Neural progenitor cell (in vitro differentiated cells): ENCODE measurements around the gene PTPRG. TPM values are rescaled to one million over a fixed set of nuclear protein-coding genes. Genes with fewer than 3 reads are reported as not detected.

Experiments
- DNase-seq: peaks from one replicate; pipeline ENCODE4 v3.0.0-alpha.2; 2016; ENCODE audit warnings: low spot score
- H2AFZ ChIP-seq: fragments of 200-600 bp; sonication (generic); replicated peaks from 2 replicates; pipeline ENCODE4 v1.6.1; 2016; ENCODE audit warnings: antibody characterized with exemption
- H3F3A ChIP-seq: fragments of 200-600 bp; sonication (generic); 2 replicates; pipeline ENCODE4 v1.6.1; 2016; ENCODE audit warnings: antibody characterized with exemption, low read depth
- H3K27ac ChIP-seq: fragments of 200-600 bp; sonication (generic); 2 replicates; pipeline ENCODE4 v1.5.1; 2016; ENCODE audit warnings: mild to moderate bottlenecking
- H3K27me3 ChIP-seq: fragments of 200-600 bp; sonication (generic); 2 replicates; pipeline ENCODE4 v1.6.1; 2016; ENCODE audit warnings: mild to moderate bottlenecking, moderate library complexity
- H3K36me3 ChIP-seq: fragments of 200-600 bp; sonication (generic); 2 replicates; pipeline ENCODE4 v1.5.1; 2016
- H3K4me1 ChIP-seq: fragments of 200-600 bp; sonication (generic); 2 replicates; pipeline ENCODE4 v1.6.1; 2016; ENCODE audit warnings: mixed run types
- H3K4me2 ChIP-seq: fragments of 200-600 bp; sonication (generic); 2 replicates; pipeline ENCODE4 v1.6.1; 2016
- H3K4me3 ChIP-seq: fragments of 200-600 bp; sonication (generic); 2 replicates; pipeline ENCODE4 v1.5.1; 2016
- H3K79me2 ChIP-seq: fragments of 200-600 bp; sonication (generic); 2 replicates; pipeline ENCODE4 v1.6.1; 2016; ENCODE audit warnings: low read depth
- H3K9ac ChIP-seq: fragments of 200-600 bp; sonication (generic); 2 replicates; pipeline ENCODE4 v1.6.1; 2016
- H3K9me3 ChIP-seq: fragments of 200-600 bp; sonication (generic); 2 replicates; pipeline ENCODE4 v1.5.1; 2016; ENCODE audit warnings: low read depth
- H4K20me1 ChIP-seq: fragments of 200-600 bp; sonication (generic); 2 replicates; pipeline ENCODE4 v1.6.1; 2016; ENCODE audit warnings: low read depth
- H3K27ac Mint-ChIP-seq: 3 replicates; pipeline ENCODE4 v1.8.0; 2021; ENCODE audit warnings: mixed read lengths
- H3K27me3 Mint-ChIP-seq: 2 replicates; pipeline ENCODE4 v1.8.0; 2022; ENCODE audit warnings: low read depth, mild to moderate bottlenecking, inconsistent platforms, moderate library complexity, mixed read lengths; ENCODE audit not compliant: insufficient read depth
- H3K36me3 Mint-ChIP-seq: 3 replicates; pipeline ENCODE4 v1.8.0; 2021; ENCODE audit warnings: mixed read lengths
- H3K4me1 Mint-ChIP-seq: 3 replicates; pipeline ENCODE4 v1.8.0; 2021; ENCODE audit warnings: mixed read lengths
- H3K4me3 Mint-ChIP-seq: 3 replicates; pipeline ENCODE4 v1.8.0; 2021; ENCODE audit warnings: mild to moderate bottlenecking, moderate library complexity, mixed read lengths
- H3K9me3 Mint-ChIP-seq: 3 replicates; pipeline ENCODE4 v1.8.0; 2020; ENCODE audit warnings: mixed read lengths
- EZH2 ChIP-seq: fragments of 200-600 bp; sonication (generic); IDR thresholded peaks from 2 replicates; pipeline ENCODE4 v1.6.1; 2017; ENCODE audit warnings: antibody characterized with exemption, mild to moderate bottlenecking, moderate library complexity
- EZH2phosphoT487 ChIP-seq: fragments of 200-600 bp; sonication (generic); IDR thresholded peaks from 2 replicates; pipeline ENCODE4 v1.6.1; 2017; ENCODE audit warnings: antibody characterized with exemption
- total RNA-seq: library from RNA; depleted of rRNA; stranded (reverse); fragments of >200 nt; gene quantifications from 2 replicates; pipeline ENCODE4 v1.2.3, GENCODE V29; 2015; ENCODE audit warnings: low replicate concordance
- TF ChIP-seq, protein P1 (sequence below): fragments of 200-600 bp; sonication (generic); IDR thresholded peaks from 2 replicates; pipeline ENCODE4 v1.5.1; 2017; ENCODE audit warnings: antibody characterized with exemption, mild to moderate bottlenecking

Gene PTPRG
- total RNA-seq, 1 donor from 2014 or later, result 65.3 TPM

DNA sequence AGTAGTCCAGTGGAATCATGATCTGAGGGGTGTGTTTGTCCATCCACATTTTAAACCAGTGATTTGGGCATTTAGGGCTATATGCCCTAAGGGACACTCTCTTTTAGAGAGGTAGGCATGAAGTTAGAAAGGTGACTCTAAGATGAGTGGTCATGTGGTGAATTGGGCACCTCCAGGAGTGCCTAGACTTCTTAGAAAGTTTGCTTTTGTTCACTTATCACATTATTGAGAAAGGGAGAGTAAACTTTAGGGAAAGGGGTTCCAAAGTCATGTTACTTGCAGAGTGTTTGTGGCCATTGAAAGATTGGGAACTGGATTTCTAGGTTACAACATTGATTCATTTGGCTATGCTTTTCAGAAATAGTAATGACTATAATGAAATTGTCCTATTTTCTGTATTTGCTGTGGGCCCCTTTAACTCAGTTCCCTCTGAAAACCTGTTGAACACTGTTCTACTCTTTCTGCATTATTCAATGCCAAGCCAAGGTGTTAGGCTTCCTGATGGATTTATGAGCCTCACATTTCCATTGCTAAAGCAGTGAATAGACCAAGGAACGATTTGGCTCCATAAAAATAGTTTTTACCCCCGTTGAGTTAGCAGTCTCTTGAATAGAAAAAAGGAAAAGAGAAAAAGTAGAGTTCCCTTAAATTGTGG, 169.3 kb downstream of the PTPRG start:
- Histone ChIP-seq H3K79me2 (peaks cover 99% of the 10 kb centered on the region), H3K9ac (no peak overlapping the region), H3K4me2 (no peak overlapping the region), H3K9me3 (no peaks in the 10 kb centered on the region), H3K36me3 (no peaks in the 10 kb centered on the region), H4K20me1 (peaks cover 38% of the 10 kb centered on the region), H2AFZ (no peak overlapping the region), H3F3A (peaks cover 20% of the 10 kb centered on the region), H3K27ac (peak overlapping the region; percentile 13), H3K4me3 (no peak overlapping the region), H3K4me1 (peaks cover 43% of the 10 kb centered on the region), H3K27me3 (no peaks in the 10 kb centered on the region)
- DNase-seq, result no peak
- H3K9me3 Mint-ChIP-seq, result peaks cover 4% of the 10 kb centered on the region
- no peak overlapping the region for H3K4me3 Mint-ChIP-seq
- no peak overlapping the region for H3K27ac Mint-ChIP-seq
- H3K4me1 Mint-ChIP-seq, result peaks cover 54% of the 10 kb centered on the region
- peaks cover 9% of the 10 kb centered on the region for H3K27me3 Mint-ChIP-seq
- TF ChIP-seq EZH2phosphoT487, result no peak
- TF ChIP-seq, protein P1, sequence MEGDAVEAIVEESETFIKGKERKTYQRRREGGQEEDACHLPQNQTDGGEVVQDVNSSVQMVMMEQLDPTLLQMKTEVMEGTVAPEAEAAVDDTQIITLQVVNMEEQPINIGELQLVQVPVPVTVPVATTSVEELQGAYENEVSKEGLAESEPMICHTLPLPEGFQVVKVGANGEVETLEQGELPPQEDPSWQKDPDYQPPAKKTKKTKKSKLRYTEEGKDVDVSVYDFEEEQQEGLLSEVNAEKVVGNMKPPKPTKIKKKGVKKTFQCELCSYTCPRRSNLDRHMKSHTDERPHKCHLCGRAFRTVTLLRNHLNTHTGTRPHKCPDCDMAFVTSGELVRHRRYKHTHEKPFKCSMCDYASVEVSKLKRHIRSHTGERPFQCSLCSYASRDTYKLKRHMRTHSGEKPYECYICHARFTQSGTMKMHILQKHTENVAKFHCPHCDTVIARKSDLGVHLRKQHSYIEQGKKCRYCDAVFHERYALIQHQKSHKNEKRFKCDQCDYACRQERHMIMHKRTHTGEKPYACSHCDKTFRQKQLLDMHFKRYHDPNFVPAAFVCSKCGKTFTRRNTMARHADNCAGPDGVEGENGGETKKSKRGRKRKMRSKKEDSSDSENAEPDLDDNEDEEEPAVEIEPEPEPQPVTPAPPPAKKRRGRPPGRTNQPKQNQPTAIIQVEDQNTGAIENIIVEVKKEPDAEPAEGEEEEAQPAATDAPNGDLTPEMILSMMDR, result no peak
- no peak for TF ChIP-seq EZH2
- peaks cover 3% of the 10 kb centered on the region for H3K36me3 Mint-ChIP-seq

DNA sequence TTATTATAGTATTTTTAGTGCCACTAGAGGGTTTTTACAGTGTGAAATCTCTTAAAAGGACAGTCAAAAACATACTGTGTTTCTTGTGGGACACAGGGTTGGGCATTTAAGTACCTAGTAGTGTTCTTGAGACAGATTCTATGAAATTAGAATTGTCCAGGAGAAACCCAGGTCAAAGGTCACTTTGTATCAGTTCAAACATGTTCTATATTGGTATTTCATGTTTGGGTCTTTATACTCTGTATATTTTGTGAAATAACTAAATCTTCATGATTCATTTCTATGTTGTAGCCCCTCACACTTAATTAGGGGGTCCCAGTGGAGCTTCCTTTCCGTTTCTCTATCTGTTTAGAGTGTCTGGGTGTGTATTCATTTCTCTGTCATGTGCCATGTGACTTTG, 171.6 kb downstream of the PTPRG start:
- Mint-ChIP-seq H3K27ac (no peak overlapping the region), H3K4me1 (peaks cover 54% of the 10 kb centered on the region), H3K27me3 (peaks cover 7% of the 10 kb centered on the region), H3K9me3 (no peaks in the 10 kb centered on the region), H3K4me3 (no peak overlapping the region), H3K36me3 (peaks cover 4% of the 10 kb centered on the region)
- no peak for DNase-seq
- H3K27me3 ChIP-seq, result no peaks in the 10 kb centered on the region
- peaks cover 36% of the 10 kb centered on the region for H3K4me1 ChIP-seq
- no peaks in the 10 kb centered on the region for H3K36me3 ChIP-seq
- H3F3A ChIP-seq, result peaks cover 11% of the 10 kb centered on the region
- no peak overlapping the region for H3K9ac ChIP-seq
- peaks cover 98% of the 10 kb centered on the region for H3K79me2 ChIP-seq
- TF ChIP-seq EZH2 (no peak), EZH2phosphoT487 (no peak)
- TF ChIP-seq, protein P1, result no peak
- H3K4me2 ChIP-seq, result no peak overlapping the region
- H3K27ac ChIP-seq, result peak overlapping the region; percentile 40
- H3K4me3 ChIP-seq, result no peak overlapping the region
- H2AFZ ChIP-seq, result no peak overlapping the region
- no peaks in the 10 kb centered on the region for H3K9me3 ChIP-seq
- peaks cover 35% of the 10 kb centered on the region for H4K20me1 ChIP-seq

DNA sequence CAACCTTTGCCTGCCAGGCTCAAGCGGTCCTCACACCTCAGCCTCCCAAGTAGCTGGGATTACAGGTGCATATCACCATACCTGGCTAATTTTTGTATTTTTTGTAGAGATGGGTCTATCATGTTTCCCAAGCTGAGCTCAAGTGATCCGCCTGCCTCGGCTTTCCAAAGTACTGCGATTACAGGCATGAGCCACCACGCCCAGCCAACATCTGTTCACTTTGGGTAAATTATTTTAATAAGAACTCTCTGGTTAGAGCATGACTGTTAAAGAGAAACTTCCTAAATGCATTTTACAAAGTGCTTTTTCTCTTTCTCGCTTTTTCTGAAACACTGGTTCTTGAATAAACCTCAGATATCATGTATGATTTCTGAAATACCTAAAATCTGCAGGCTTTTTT, 172.5 kb downstream of the PTPRG start:
- Mint-ChIP-seq H3K4me1 (peaks cover 50% of the 10 kb centered on the region), H3K27ac (no peak overlapping the region), H3K27me3 (peaks cover 9% of the 10 kb centered on the region), H3K36me3 (peaks cover 3% of the 10 kb centered on the region), H3K4me3 (no peak overlapping the region), H3K9me3 (no peaks in the 10 kb centered on the region)
- peaks cover 7% of the 10 kb centered on the region for H3F3A ChIP-seq
- no peaks in the 10 kb centered on the region for H3K36me3 ChIP-seq
- no peak overlapping the region for H2AFZ ChIP-seq
- H3K4me3 ChIP-seq, result no peak overlapping the region
- TF ChIP-seq EZH2 (no peak), EZH2phosphoT487 (no peak)
- TF ChIP-seq, protein P1, result no peak
- no peaks in the 10 kb centered on the region for H3K27me3 ChIP-seq
- no peak overlapping the region for H3K27ac ChIP-seq
- no peaks in the 10 kb centered on the region for H3K9me3 ChIP-seq
- peaks cover 28% of the 10 kb centered on the region for H3K4me1 ChIP-seq
- peaks cover 30% of the 10 kb centered on the region for H4K20me1 ChIP-seq
- no peak overlapping the region for H3K9ac ChIP-seq
- H3K79me2 ChIP-seq, result peaks cover 95% of the 10 kb centered on the region
- no peak overlapping the region for H3K4me2 ChIP-seq
- DNase-seq, result no peak
